HG02885 (cell line): Measurements from ENCODE around the gene ARL5C.
"Not testable (repeated sequence)": the region's sequence is repeated elsewhere in the genome, so short reads cannot be mapped to it uniquely, and the experiment has no call there.

Experiments
- ATAC-seq: cut with Tn5 transposase; IDR thresholded peaks from one replicate; pipeline ENCODE4 v1.9.1; 2021; ENCODE audit warnings: mild to moderate bottlenecking; ENCODE audit not compliant: unreplicated experiment, poor library complexity

ARL5C gene

DNA sequence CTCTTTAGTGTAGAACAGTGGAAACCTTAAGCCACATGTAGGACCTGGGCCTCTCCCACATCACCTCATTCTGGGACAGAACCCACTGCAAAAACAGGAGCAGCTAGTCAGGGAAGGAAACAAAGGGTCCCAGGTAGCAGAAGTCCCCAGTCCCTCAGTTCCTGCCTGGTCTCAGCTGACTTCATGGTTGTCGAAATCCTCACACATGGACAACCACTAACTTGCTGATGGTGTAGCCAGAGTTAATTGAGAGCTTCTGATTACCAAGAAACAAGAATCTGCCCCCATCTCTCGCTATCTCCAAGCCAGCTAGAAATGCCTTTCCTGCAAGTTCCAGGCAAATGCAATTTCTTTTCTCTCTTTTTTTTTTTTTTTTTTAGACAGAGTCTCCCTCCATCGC lies 3.6 kb upstream of the ARL5C start:
- ATAC-seq: no peak

DNA sequence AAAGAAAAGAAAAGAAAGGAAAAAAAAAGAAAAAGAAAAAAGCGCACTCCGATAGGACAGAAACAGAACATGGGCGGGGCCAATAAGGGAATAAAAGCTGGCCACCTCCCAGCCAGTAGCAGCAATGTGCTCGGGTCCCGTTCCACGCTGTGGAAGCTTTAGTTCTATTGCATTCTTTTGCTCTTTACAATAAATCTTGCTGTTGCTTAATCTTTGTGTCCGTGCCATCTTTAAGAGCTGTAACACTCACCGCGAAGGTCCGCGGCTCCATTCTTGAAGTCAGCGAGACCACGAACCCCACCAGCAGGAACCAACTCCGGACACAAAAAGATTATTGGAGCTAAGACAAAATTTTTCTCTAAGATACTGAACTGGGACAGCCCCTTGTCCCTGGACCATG lies 3.1 kb upstream of the ARL5C start:
- ATAC-seq: no peak

DNA sequence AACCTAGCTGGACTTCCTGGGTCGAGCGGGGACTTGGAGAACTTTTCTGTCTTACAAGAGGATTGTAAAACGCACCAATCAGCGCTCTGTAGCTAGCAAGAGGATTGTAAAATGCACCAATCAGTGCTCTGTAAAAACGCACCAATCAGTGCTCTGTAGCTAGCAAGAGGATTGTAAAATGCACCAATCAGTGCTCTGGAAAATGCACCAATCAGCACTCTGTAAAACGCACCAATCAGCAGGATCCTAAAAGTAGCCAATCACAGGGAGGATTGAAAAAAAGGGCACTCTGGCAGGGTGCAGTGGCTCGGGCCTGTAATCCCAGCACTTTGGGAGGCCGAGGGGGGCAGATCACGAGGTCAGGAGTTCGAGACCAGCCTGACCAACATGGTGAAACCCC lies 2.5 kb upstream of the ARL5C start:
- not testable (repeated sequence) for ATAC-seq

DNA sequence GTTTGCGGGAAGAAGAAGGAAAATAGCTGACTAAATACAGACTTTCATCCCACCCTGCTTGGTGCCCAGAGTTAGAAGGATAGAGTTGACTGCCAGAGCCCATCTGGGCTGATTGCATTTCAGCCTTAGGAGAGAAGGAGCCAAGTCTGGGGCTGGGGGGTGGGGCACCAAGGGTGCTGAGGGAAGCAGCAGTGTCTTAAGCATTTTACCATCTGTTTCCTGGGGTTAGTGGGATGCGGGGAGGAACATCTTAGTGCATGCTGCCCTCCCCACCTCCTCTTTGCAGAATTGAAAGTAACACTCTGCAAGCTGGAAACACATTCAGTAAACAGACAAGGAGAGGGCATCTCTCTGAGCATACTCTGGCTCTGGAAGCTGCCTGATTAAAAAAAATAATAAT lies 1.5 kb upstream of the ARL5C start:
- no peak for ATAC-seq

DNA sequence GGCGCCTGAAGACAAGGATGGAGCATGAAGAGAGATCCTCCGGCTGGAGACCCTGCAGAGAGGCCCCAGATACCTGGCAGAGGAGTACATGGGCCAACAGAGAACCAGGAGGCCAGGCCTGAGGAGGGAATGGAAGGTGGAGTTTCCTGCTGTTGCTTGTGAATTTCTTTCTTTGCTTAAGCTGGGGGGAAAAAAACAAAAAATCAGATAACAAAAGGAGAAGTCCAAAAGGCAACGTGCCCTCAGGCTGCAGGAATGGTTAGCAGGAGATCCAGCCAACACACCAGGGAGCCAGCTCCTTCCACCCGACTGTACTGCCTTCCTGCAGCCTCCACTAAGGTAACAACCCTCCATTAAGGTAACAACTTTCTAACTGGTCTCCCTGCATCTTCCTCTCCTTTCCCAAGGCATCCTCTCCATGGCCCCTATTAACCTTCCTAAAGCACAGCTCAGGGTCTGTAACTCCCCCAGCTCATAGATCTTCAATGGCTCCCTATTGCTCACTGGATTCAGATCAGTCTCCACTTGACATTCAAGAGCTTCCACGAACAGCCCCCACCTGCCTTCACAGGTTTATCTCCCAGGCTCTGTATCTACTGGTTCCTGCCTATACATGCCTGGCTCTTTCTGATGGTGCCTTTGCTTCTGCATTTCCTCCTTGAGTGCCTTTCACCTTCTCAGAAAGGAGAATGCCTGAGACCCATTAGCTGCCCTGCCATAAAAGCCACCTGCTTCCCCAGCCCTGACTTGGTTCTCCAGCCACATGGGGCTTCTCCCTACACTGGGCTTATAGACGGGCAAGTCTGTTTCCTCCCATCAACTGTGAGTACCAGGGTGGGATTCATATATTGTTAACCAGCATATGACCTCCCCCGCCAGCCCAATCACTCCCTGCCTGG lies 725 bp upstream of the ARL5C start:
- ATAC-seq: no peak

DNA sequence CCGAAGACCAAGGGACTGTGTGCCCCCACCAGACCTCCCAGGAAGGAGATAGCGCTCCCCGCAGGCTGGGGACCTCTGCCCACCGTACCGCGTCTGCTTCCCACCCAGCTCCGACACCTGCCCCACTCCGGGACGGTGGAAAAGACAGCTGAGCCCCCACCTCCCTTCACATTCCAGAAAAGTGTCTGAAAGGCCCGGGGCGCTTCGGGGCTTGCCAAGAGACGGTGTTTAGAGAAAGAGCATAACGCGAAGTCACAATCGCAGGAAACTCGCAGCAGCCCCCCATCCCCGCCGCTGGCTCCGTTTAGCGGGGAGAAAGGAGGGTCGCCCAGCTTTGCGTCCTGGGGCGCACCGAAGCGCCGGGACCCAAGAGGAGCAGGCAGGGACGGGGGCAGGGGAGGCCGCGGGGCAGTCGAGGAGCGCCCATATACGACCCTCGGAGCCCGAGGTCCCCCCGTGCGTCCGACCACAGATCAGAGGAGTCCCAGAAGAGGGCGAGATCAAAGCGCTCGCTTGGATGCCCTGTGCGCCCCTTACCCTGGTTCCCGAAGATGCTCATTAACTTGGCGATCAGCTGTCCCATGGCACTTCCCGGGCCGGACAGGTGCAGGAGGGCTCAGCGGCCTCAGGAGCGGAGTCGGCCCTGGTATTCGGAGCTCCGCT lies 652 bp downstream of the ARL5C start:
- no peak for ATAC-seq

DNA sequence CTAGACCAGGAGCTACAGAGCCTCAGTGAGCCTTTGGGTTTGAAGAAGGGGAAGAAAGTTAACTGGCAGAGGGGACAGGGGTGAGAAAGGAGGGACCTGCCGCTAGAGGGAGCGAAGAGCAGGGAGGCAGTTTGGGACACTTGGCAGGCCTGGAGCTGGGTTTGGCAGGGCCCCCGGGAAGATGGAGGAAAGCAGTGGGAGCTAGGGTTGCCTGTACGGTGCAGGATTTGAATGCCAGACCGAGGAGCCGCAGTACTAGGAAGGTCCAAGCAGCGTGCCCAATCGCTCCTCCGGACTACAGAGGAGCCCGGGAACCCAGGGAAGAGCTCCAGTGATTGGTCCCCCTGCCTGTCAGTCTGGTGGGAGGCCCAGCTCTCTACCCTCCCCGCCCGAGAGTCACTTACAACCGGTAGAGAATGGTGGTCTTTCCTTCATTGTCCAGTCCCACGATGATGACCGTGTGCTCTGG lies 1.3 kb downstream of the ARL5C start:
- ATAC-seq: peak; percentile 65

DNA sequence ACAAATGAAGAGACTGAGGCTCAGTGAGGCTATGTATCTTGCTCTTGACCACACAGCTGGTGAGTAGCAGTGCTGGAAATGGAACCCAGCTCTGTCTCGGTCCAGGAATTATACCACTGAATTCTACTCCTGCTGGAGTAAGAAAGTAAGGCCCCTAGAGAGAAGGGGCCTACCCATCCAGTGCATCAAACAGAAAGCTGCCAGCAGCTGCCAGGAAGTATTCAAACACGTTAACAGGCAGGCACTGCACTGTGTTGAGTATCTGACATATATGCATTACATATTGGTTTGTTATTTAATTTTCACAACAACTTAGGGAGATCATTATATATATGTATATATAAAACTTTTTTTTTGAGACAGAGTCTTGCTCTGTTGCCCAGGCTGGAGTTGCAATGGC lies 4.0 kb downstream of the ARL5C start:
- no peak for ATAC-seq

DNA sequence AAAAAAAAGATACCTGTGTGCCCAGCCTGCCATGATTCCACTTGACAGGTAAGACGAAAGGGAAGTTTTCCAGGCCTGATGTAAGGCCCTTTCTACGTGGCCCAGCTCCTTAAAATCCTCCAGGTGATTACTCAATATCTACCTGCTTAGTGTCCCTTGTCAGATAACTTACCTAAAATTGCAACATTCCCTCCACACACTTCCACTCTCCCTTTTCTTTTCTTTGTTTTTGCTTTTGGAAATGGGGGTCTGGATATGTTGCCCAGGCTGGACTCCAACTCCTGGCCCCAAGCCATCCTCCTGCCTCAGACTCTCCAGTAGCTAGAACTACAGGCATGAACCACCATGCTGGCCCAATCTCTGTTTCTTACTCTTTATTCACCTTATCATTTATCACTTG lies 7.3 kb downstream of the ARL5C start:
- ATAC-seq: no peak

DNA sequence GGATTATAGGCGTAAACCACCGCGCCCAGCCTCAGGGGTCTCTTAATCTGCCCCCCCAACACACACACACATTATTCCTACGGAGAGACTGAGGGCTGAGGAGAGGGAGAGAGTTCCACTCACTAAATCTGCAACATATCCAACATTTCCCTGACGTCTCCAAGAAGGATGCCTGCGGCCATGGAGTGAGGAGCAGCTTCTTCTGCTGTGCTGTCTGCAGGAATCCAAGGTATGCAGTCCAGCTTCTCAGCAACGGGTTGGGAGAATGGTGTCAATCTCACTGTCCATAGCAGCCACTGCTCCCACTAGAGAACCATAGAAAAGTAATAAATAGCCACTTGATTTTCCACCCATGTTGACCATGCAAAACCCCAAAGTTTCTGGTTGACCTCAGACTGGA lies 9.5 kb downstream of the ARL5C start:
- ATAC-seq: no peak

DNA sequence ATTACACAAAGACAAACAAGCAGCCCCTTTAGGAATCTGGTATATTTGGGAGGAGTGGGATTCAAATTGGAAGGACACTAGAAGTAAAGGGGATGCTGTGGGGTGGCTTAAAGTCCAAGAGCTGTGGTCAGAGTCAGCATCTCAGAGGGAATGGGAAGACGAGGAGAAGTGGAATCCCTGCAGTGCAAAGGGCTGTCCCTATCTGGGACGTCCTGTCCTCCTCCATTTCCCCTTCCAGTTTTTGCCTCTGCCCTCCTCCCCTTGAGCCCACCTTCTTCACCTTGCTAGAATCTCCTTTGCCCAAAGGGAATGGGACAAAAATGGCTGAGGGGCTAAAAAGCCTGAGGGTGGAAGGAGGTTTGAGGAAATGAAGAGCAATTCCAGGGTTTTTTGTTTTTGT lies 10.3 kb downstream of the ARL5C start:
- no peak for ATAC-seq

DNA sequence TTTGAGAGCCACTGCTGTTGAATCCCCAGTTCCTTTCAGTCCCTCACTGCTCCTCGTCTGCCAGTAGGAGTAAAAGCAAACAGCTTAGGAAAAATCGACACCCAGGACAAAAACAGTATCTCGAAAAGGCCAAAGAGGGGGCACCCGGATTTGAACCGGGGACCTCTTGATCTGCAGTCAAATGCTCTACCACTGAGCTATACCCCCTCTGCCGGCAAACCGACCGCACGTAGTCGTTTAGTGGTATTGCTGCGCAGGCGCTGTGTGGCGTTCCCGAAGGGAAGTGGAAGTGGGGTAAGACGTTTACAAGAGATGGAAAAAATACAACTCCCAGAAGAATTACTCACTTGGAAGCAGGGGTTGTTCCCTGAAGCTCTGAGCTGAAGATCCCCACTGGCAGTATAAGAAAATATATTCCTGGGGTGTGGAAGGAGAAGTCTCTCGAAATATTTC lies 12.3 kb downstream of the ARL5C start:
- ATAC-seq: peak; percentile 59

DNA sequence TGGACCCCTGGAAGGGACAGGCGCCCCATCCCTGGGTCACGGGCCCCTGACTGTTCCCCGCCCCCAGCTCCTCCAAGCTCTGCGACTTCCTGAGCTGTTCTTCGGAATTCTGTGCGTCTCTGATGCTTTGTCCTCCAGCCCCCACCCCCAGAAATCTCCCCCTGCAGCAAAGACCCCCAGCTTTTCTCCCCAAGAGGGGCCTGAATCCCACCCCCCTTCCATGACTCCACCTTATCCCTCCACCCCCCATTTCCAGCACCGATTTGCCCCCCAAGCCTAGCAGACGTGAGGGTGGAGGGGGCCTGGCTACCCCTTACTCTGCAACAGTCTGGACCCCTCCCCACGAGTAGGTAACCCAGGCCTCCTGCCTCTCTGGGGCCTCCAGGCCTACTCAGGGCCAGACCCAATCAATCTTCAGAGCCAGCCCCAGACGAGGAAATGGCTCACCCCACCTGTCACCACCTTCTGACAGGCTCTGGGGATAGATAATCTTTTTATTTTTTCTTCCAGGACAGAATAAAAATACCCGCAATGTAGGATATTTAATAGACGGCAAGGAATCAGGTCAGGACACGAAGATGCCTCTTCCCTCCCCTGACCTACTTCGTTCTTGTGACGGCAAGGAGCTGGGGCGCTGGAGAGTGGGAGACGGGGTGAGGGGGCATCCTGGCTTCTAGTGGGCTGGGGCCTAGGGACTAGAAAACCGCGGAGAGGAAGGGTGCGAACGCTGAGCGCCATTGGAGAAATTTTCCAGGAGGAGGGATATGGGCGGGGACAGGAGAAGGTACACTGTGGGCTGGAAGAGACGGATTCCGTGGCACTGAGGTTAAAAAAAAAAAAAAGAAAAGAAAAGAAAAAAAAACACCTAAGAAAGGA lies 13.8 kb downstream of the ARL5C start:
- ATAC-seq: no peak

DNA sequence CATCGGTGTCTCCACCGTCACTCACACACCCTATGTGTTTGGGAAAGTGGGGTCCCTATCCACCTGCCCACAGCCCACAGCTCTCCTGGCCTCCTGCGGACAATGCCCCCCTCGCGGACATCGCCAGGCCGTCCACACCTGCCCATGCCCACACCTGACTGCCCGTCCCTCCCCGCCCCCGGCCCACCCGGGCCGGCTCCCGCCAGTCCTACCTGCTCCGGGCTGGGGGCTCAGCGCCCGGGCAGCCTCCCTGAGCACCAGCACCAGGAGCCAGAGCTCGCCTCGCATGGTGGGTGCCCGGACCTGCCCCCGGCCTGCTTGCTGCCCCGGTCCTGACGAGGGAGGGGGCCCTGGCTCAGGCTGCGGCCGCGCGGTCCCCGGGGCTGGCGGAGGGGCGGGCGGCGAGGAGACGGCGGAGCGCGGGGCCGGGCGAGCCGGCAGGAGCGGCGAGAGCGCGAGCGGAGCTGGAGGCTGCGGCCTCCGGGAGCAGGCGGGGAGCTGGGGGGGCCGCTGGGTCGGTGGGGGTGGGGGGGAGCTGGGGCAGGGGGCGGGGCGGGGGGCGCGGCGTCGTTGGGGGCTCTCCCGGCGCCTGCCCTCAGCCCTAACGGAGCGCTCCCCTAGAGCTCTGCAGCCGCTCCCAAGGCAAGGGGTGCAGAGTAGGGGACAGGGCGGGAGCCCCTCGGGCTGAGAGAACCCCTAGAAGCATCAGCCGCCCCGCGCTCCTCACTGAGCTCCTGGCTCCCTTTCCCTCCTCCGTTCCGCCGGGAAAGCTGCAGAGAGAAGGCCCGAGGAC lies 14.6 kb downstream of the ARL5C start, which contains the start of gene PLXDC1:
PLXDC1 (minus strand) TSS at position 488 of the 793 bp plus-strand sequence; CDS start at position 288, 200 bp downstream.
- ATAC-seq: no peak

DNA sequence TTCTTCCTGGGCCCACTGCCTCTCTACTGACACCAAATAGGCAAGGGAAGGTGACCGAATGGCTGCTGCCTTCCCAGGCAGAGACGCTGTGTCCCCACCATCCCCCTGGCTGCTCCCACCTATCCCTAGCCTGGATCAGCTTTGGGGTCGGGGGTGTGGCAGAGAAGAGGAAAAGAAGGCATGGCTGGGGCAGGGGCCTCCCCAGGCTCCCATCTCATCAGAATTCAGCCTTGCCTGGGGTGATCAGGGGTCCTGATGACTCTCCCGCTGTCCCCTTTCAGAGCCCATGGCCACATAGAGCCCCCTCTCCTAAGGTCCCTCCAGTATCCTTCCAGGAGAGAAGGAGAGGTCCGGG lies 15.2 kb downstream of the ARL5C start:
- no peak for ATAC-seq

DNA sequence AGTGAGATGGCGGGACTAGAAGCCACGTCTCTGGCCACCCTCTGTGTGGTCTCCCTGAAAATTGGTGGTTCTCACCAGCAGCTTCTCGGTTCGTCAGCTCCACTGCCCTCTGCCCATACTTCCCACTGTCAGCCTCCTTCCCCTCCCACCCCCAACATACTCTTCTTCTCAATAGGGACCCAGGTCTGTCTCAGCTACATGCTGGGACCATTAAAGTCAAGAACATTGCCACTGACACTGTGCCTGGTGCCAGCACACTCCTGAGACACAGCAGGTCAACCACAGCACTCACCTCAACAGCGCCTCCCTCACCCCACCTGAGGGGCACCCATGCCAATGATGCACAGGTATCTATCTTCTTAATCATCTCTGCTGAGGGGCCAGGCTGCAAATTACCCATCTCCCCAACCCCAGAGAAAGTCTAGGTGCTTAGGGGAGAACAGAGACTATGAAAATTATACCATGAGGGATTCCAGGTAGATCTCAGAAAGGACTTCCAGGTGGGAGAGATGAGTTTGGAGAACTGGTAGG lies 15.8 kb downstream of the ARL5C start:
- no peak for ATAC-seq

DNA sequence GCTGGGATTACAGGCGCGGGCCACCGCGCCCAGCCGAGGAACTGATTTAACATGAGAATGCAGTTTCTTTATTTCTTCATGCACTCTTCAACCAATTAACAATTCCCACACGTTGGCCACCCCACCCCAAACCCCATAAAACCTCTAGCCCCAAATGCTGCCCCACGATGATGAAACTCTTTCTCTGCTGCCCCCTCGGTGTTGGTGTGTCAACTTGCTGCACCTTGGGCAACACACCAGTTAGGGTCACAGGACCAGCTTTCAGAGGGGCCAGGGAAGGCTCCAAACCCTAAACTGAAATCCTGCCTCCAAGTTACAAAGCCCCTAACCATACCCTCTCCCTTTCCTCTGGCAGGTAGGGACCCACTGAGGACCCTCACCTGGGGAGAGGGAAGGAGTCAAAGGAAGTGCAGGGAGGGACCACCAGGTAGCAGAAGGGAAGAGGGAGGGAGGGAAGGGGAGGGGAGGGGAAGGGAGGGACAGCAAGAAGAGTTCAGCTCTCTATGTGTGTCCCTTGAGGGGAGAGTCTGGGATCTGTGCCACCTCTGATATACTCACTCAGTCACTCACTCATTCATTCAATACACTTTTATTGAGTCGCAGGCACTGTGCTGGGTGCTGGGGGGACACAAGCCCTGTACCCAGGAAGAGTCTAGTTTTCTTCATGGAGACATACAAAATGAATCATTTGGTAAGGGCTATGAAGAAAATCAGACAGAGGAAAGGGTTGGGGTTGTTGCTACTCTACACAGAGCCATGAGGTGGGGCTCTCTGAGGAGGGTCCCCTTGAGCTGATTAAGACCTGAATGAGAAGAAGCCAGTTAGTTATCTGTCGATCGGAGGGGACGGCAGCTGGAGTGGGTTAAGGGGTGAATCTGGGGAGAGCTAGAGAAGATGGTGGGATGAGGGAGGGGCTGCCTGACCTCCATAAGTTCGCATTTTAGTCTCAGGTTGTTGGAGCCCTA lies 18.5 kb downstream of the ARL5C start:
- ATAC-seq: no peak

DNA sequence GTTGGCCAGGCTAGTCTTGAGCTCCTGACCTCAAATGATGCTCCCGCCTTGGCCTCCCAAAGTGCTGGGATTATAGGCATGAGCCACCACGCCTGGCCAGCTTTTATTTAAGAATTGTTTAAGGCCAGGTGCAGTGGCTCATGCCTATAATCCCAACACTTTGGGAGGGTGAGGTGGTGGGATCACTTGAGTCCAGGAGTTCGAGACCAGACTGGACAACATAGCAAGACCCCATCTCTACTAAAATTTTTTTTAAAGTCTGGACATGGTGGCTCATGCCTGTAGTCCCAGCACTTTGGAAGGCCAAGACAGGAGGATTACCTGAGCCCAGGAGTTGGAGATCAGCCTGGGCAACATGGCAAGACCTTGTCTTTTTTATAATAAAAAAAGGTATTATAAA lies 19.7 kb downstream of the ARL5C start:
- ATAC-seq: no peak
